Inferior parietal cortex (tissue), 1 donor: ENCODE data around the gene ZC3H8.
"Not testable (repeated sequence)": the region's sequence is repeated elsewhere in the genome, so short reads cannot be mapped to it uniquely, and the experiment has no call there.

ENCODE experiments used
- DNase-seq: peaks from one replicate; pipeline ENCODE4 v3.0.0-alpha.2; 2016; ENCODE audit errors: extremely low spot score

The ZC3H8 gene

GRCh38 chr2:112259509-112260294 is 4.9 kb upstream of the ZC3H8 start:
- peak; percentile 85 for DNase-seq

GRCh38 chr2:112257575-112257974 is 2.7 kb upstream of the ZC3H8 start:
- no peak for DNase-seq

- DNase-seq = no peak
Measured at GRCh38 chr2:112256654-112257053, 1.8 kb upstream of the ZC3H8 start.

GRCh38 chr2:112255875-112256274 is 1.0 kb upstream of the ZC3H8 start:
- no peak for DNase-seq

- no peak for DNase-seq
Measured at GRCh38 chr2:112253261-112253815, 1.5 kb downstream of the ZC3H8 start.

- no peak for DNase-seq
Measured at GRCh38 chr2:112251271-112251670, 3.6 kb downstream of the ZC3H8 start.

GRCh38 chr2:112244854-112245253 is 10.0 kb downstream of the ZC3H8 start:
- no peak for DNase-seq

- DNase-seq = no peak
Measured at GRCh38 chr2:112243233-112243632, 11.6 kb downstream of the ZC3H8 start.

- no peak for DNase-seq
Measured at GRCh38 chr2:112242384-112242783, 12.5 kb downstream of the ZC3H8 start.

GRCh38 chr2:112239862-112240261 is 15.0 kb downstream of the ZC3H8 start:
- DNase-seq = no peak

GRCh38 chr2:112230371-112230770 is 24.5 kb downstream of the ZC3H8 start:
- DNase-seq = no peak

- no peak for DNase-seq
Measured at GRCh38 chr2:112229348-112229747, 25.5 kb downstream of the ZC3H8 start.

- DNase-seq = no peak
Measured at GRCh38 chr2:112220831-112221230, 34.0 kb downstream of the ZC3H8 start.

GRCh38 chr2:112220186-112220585 is 34.7 kb downstream of the ZC3H8 start:
- no peak for DNase-seq

GRCh38 chr2:112217854-112218253 is 37.0 kb downstream of the ZC3H8 start:
- DNase-seq = no peak

GRCh38 chr2:112216167-112216566 is 38.7 kb downstream of the ZC3H8 start:
- DNase-seq = no peak

GRCh38 chr2:112207905-112208304 is 46.9 kb downstream of the ZC3H8 start:
- DNase-seq = not testable (repeated sequence)

GRCh38 chr2:112204411-112204810 is 50.4 kb downstream of the ZC3H8 start:
- no peak for DNase-seq

- no peak for DNase-seq
Measured at GRCh38 chr2:112201696-112202430, 53.0 kb downstream of the ZC3H8 start.

GRCh38 chr2:112199188-112199587 is 55.7 kb downstream of the ZC3H8 start:
- DNase-seq = no peak

GRCh38 chr2:112198780-112199179 is 56.1 kb downstream of the ZC3H8 start:
- DNase-seq = no peak

GRCh38 chr2:112197868-112198267 is 57.0 kb downstream of the ZC3H8 start:
- no peak for DNase-seq

GRCh38 chr2:112195950-112196349 is 58.9 kb downstream of the ZC3H8 start:
- no peak for DNase-seq
